Measurements from ENCODE around the gene KCNMB2.
"Not testable (repeated sequence)": the region's sequence is repeated elsewhere in the genome, so short reads cannot be mapped to it uniquely, and the experiment has no call there.

KCNMB2 gene

DNA sequence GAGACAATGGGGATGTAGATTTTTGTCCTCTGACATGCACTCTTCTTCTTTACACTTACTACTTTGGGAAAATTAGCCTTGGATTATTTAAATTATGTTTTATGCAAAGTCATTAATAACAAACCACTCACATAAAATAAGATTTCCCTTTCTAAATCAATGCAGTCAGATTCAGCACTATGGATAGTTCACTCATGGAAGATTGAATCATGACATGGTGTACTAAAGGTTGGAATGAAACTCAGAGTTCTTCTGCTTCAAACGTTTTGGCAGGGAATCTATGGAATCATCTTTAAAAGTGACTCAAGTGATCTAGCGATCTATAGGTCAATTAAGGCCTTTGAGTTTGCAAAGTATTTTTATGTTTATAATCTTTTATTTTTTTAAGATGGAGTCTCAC is 154.3 kb downstream of the KCNMB2 start:
- no peak for DNase-seq (ENCODE audit: low read depth in 2 of 3, low spot score in 1 of 3)

GRCh38 chr3:178699364-178699763 is 163.1 kb downstream of the KCNMB2 start:
- no peak for DNase-seq (ENCODE audit: low read depth in 2 of 3, low spot score in 1 of 3)

GRCh38 chr3:178699810-178700209 is 163.6 kb downstream of the KCNMB2 start:
- no peak for DNase-seq (ENCODE audit: low read depth in 2 of 3, low spot score in 1 of 3)

GRCh38 chr3:178703268-178703975 is 167.2 kb downstream of the KCNMB2 start:
- no peak for DNase-seq (ENCODE audit: low read depth in 2 of 3, low spot score in 1 of 3)

DNA sequence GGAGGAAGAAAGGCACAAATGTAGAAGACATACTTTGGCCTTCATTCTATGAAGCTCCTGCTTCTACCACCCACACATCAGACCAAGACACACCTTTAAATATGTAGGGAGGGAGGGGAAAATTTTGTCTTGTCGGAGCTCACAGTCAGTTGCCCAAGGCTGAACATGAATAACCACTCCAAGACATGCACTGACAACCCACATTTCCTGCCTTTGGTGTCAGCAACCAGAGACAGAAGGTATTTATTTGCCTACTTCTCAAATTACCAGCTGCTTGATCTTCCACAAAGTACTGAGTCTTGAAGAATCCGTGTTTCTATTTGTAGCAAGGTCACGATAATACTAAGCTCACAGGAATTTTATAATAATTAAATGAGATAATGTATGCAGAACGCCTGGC is 169.7 kb downstream of the KCNMB2 start:
- no peak for DNase-seq (ENCODE audit: low read depth in 2 of 3, low spot score in 1 of 3)

- no peak for DNase-seq (ENCODE audit: low read depth in 2 of 3, low spot score in 1 of 3)
These were observed 170.2 kb downstream of the KCNMB2 start for GRCh38 chr3:178706411-178706810.

GRCh38 chr3:178707311-178708031 is 171.2 kb downstream of the KCNMB2 start:
- DNase-seq (ENCODE audit: low read depth in 2 of 3, low spot score in 1 of 3): no peak

DNA sequence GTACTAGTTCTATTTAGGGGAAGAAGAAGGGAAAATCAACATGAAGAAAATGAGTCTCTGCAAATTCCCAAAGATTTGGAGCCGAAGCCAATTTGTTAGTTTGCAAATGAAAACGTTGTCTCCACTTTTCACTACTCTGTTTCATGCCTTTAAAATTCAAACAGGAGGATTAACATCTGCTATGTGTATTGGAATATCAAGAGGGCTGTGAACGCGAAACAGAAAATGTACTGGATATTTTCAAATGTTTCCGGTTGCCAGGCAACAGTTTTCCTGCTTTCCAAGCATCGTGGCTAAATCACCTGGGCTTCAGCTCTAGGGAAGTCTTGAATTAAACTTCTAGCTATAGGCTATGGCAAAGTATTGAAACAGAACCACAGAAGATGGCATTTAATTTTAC is 172.8 kb downstream of the KCNMB2 start:
- no peak for DNase-seq (ENCODE audit: low read depth in 2 of 3, low spot score in 1 of 3)

DNA sequence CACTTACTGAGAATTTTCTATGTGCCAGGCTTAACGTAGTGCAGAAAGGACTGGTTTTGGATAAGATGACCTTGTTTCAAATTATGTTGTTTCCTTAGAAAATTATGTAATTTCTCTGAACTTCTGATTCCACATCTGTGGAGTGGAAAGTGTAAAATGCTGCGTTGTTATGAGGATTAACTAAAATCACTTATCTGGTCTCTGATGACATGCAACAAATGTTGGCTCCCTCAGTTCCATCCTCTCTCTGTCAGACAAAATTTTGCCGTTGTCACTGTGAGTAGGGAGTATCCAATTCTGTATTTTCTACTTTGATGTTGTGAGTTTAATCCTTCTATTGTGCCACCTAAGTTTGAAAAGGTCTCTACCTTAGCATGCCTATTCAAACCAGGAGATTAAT is 175.5 kb downstream of the KCNMB2 start:
- no peak for DNase-seq (ENCODE audit: low read depth in 2 of 3, low spot score in 1 of 3)

DNA sequence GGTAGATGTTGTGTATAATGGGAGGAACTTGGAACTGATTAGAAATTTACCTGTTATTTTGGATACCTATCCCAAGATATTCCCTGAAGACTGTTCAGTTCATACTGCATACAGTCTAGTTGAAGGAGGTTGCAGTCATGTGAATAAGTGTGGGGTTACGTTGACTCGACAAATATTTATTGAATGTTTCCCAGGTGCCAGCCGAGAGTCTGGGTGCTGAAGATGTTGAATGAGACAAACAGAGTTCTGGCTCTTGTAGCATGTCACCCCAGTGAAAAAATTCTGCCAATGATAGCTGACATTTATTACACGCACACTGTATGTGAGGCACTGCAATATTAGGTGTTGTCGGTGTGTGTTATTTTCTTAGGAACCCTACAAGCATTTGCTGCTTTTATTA is 176.0 kb downstream of the KCNMB2 start:
- no peak for DNase-seq (ENCODE audit: low read depth in 2 of 3, low spot score in 1 of 3)

GRCh38 chr3:178714925-178715832 is 178.9 kb downstream of the KCNMB2 start:
- DNase-seq (ENCODE audit: low read depth in 2 of 3, low spot score in 1 of 3): no peak

DNA sequence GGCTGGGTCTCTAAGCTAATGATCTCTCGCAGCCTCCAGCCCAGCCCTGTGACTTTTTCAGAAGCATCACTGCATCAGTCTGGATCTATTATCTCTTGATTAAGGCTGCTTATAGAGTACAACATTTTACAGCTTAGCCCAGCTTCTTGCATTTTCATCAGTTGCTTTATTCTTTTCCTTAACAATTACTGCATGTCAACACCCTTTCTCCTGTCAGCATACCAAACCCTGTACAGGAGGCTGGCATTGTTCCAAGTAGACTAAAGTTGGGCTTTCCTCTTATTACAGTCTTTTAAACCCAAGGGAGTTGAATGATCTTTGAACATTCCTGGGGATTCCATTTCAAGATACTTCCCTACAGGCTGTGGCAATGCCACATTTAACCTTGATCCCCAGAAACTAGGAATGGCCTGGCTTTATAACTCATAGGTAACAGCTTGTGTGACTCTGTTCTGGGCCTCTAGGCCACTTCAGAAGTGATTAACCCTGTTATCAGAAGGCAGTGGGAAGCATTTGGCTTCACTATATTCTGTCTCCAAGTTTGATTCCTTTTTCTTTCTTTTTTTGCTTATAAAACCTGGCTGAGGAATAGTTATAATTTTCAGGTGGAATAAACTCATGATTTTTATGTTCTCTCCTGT is 182.9 kb downstream of the KCNMB2 start:
- no peak for DNase-seq (ENCODE audit: low read depth in 2 of 3, low spot score in 1 of 3)

- no peak for DNase-seq (ENCODE audit: low read depth in 2 of 3, low spot score in 1 of 3)
These were observed 196.6 kb downstream of the KCNMB2 start for GRCh38 chr3:178732824-178733223.

- no peak for DNase-seq (ENCODE audit: low read depth in 2 of 3, low spot score in 1 of 3)
These were observed 198.9 kb downstream of the KCNMB2 start for GRCh38 chr3:178735032-178735674.

- no peak for DNase-seq (ENCODE audit: low read depth in 2 of 3, low spot score in 1 of 3)
These were observed 200.1 kb downstream of the KCNMB2 start for GRCh38 chr3:178736300-178736699.

GRCh38 chr3:178739720-178740119 is 203.5 kb downstream of the KCNMB2 start:
- DNase-seq (ENCODE audit: low read depth in 2 of 3, low spot score in 1 of 3): no peak

GRCh38 chr3:178741020-178741419 is 204.8 kb downstream of the KCNMB2 start:
- no peak for DNase-seq (ENCODE audit: low read depth in 2 of 3, low spot score in 1 of 3)

GRCh38 chr3:178743297-178743696 is 207.1 kb downstream of the KCNMB2 start:
- no peak for DNase-seq (ENCODE audit: low read depth in 2 of 3, low spot score in 1 of 3)

DNA sequence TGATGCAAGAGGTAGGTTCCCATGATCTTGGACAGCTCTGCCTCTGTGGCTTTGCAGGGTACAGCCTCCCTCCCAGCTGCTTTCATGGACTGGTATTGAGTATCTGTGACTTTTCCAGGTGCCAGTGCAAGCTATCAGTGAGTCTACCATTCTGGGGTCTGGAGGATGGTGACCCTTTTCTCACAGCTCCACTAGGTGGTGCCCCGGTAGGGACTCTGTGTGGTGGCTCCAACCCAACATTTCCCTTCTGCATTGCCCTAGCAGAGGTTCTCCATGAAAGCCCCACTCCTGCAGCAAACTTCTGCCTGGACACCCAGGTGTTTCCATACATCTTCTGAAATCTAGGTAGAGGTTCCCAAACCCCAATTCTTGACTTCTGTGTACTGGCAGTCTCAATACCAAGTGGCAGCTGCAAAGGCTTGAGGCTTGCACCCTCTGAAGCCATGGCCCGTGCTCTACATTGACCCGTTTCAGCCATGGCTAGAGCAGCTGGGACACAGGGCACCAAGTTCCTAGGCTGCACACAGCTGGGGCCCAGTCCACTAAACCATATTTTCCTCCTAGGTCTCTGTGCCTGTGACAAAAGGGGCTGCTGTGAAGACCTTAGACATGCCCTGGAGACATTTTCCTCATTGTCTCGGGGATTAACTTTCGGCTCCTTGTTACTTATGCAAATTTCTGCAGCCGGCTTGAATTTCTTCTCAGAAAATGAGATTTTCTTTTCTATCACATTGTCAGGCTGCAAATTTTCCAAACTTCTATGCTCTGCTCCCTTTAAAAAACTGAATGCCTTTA is 209.8 kb downstream of the KCNMB2 start:
- not testable (repeated sequence) for DNase-seq (ENCODE audit: low read depth in 2 of 3, low spot score in 1 of 3)

DNA sequence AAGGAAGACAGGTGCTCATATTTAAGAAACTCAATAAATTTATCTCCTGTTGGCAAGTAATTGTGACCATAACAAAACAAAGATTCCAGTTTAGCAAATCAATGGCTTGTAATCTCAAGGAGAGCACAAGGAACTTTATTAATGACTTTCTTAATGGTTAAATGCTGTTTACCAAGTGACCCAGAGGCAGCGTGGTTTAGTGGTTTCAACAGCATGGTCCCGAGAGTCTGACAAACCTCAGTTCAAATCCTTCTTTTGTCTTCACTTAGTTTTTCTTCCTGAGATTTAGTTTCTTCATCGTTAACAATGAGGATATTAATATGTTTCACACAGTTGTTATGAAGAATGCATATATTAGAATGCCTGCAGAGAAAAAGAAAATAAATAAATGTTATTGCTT is 212.6 kb downstream of the KCNMB2 start:
- DNase-seq (ENCODE audit: low read depth in 2 of 3, low spot score in 1 of 3): no peak

All from stimulated activated CD4-positive, alpha-beta T cell treated with anti-CD3 and anti-CD28 coated beads, Interleukin-12 subunit alpha, Interleukin-12 subunit beta, amount 100 ng/mL, for 48 hours (primary cell).